ENCODE measurements around the gene MCL1.
"Not testable (repeated sequence)": the region's sequence is repeated elsewhere in the genome, so short reads cannot be mapped to it uniquely, and the experiment has no call there.

MCL1 gene

DNA sequence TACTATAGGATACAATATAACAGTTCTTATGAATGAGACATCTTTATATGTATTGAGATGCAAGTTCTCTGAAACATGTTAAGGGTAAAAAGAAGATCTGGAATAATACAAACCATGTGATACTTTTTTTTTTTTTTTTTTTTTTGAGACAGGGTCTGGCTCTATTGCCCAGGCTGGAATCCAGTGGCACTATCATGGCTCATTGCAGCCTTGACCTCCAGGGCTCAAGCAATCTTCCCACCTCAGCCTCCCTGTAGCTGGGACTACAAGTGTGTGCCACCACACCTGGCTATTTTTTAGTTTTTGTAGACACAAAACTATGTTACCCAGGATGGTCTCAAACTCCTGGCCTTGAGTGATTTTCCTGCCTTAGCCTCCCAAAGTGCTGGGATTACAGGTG is 22.1 kb upstream of the MCL1 start:
- no peak for DNase-seq

GRCh38 chr1:150598346-150598745 is 18.9 kb upstream of the MCL1 start:
- not testable (repeated sequence) for DNase-seq

DNA sequence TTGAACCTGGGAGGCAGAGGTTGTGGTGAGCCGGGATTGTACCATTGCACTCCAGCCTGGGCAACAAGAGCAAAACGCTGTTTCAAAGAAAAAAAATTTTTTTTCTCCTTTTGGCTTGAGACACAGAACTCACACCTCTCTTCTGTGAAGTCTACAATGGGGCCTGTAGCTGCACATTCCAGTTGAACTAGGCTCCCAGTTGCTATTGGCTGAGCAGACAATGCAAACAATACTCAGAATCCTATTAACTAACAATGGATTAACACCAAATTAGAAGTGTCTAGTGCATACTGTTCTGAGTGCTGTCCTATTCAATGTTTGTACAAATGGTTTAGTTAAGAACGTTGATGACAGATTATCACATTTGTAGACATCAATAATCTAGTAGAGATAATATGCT is 17.6 kb upstream of the MCL1 start:
- no peak for DNase-seq

GRCh38 chr1:150596095-150596892 is 16.9 kb upstream of the MCL1 start:
- no peak for DNase-seq

- DNase-seq, result no peak
Measured at GRCh38 chr1:150582371-150582770, 3.0 kb upstream of the MCL1 start.

DNA sequence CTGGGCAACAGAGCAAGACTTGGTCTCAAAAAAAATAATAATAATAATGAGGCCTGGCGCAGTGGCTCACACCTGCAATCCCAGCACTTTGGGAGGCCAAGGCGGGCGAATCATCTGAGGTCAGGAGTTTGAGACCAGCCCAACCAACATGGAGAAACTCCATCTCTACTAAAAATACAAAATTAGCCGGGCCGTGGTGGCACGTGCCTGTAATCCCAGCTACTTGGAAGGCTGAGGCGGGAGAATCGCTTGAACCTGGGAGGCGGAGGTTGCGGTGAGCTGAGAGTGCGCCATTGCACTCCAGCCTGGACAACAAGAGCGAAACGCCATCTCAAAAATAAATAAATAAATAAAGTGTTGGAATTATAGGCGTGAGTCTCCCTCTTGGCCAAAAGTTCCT is 2.6 kb upstream of the MCL1 start:
- not testable (repeated sequence) for DNase-seq

GRCh38 chr1:150581437-150581836 is 2.0 kb upstream of the MCL1 start:
- DNase-seq, result not testable (repeated sequence)

DNA sequence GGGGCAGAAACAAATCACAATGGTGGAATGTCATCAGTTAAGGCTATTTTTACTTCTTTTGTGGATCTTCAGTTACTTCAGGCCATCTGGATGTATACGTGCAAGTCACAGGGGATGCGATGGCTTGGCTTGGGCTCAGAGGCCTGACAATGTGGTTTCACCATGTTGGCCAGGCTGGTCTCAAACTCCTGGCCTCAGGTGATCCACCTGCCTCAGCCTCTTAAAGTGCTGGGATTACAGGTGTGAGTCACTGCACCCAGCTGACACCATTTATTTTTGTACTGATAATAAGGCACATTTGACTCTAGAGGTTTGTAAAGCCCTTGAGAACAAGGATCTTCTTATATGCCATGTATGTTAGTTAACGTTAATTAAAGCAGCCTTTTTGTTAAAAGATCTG is 1.6 kb upstream of the MCL1 start:
- not testable (repeated sequence) for DNase-seq

DNA sequence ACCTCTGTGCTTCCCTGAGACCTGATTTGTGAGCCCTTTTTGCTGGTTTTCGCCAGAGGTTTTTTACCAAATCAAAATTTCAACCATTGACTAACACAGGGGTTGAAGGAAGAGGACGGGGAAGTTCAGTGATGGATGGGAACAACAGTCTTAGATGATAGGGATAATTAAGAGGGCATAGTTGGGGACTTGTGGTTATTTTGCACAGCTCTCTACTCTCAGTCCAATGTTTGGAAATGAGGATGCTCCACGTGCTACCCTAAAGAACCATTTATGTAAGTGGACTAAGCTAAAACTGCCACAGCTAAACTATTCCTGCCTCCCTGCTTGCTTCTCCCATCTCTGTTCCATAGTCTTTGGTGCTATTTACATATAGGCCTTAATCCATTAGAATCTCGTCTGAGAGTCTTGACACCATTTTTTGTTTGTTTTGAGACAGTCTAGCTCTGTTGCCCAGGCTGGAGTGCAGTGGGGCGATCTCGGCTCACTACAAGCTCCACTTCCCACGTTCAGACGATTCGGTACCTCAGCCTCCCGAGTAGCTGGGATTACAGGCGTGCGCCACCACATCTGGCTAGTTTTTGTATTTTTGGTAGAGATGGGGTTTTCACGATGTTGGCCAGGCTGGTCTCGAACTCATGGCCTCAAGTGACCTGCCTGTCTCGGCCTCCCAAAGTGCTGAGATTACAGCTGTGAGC is 684 bp upstream of the MCL1 start:
- DNase-seq, result no peak

- DNase-seq, result peak; percentile 54 to 62
Measured at GRCh38 chr1:150578272-150579109, 919 bp downstream of the MCL1 start.

GRCh38 chr1:150577557-150578271 is 1.7 kb downstream of the MCL1 start:
- no peak for DNase-seq

- DNase-seq, result no peak
Measured at GRCh38 chr1:150576794-150577556, 2.4 kb downstream of the MCL1 start.

DNA sequence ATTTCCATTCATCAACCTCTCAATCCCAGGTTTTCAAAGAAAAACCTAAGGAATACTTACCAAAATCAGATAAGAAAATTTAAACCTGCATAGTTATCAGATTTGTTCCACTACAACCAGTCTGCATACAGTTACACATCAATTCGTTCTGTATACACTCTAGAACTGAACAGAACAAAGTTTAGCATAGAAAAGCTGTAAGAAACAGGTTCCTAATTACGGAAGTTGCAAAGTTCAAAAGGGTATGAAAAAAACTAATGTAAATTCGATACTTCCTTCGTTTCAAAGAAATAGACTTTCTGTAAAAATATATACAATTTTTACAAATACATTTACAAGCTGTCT is 3.1 kb downstream of the MCL1 start:
- no peak for DNase-seq

- DNase-seq, result no peak
Measured at GRCh38 chr1:150575518-150576366, 3.7 kb downstream of the MCL1 start.

- no peak for DNase-seq
Measured at GRCh38 chr1:150575072-150575489, 4.3 kb downstream of the MCL1 start.

- no peak for DNase-seq
Measured at GRCh38 chr1:150574260-150575071, 4.9 kb downstream of the MCL1 start.

DNA sequence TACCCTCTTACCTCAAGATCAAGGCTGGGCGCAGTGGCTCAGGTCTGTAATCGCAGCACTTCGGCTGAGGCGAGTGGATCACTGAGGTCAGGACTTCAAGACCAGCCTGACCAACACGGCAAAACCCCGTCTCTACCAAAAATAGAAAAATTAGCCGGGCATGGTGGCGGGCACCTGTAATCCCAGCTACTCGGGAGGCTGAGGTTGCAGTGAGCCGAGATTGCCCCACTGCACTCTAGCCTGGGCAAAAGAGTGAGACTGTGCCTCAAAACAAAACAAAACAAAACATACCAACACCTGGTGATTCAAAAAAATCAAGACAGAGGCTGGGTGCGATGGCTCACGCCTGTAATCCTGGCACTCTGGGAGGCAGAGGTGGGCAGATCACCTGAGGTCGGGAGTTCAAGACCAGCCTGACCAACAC is 5.8 kb downstream of the MCL1 start:
- not testable (repeated sequence) for DNase-seq

- no peak for DNase-seq
Measured at GRCh38 chr1:150572918-150573647, 6.3 kb downstream of the MCL1 start.

DNA sequence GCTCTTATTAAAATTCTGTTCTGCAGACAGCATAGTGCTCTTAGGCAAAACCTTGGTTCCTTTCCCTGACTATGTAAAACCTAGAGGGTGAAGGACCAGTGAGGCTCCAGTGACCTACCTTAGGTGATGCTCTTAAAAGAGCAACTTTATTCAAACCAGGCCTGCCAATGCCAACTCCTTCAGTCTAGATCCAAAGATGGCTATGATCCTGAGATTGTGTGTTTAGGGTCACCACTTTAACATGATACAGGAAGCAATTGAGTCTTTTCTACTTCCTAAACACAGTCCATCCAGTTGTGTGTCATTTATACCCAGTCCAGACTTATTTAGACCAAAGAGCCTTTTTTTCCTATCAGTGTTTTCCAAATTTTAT is 10.8 kb downstream of the MCL1 start:
- DNase-seq, result no peak

Measured in SHP77 (cell line).